CD4-positive, alpha-beta T cell treated with Interferon gamma for 1 hour (primary cell): ENCODE data around the gene SETX.

Experiments
- DNase-seq: peaks from one replicate; pipeline ENCODE4 v3.0.0-alpha.2; 2020

SETX gene

DNA sequence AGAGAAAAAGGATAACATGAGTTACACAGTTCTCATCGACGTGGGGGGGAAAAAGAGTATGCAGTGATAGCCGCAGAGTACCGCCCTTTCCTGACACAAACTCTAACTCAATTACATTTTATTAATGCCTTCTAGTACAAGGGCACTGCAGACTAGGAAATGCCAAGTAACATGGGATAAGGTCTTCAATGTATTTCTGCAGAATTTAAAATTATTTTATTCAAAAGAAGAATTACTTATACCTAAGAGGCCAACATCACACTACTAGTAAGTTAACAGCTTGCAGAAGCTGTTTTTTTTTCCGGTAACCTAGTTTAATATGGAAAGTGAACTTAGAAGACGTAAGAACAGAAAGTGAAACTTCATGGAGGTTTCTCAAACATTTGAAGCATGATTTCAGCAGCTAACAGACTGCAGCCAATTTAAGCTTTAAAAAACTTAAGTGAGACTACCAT is 3.9 kb downstream of the SETX start:
- no peak for DNase-seq

- DNase-seq: no peak
Observed at GRCh38 chr9:132348676-132349075, 6.1 kb downstream of the SETX start.

GRCh38 chr9:132346177-132346576 is 8.6 kb downstream of the SETX start:
- DNase-seq: no peak

DNA sequence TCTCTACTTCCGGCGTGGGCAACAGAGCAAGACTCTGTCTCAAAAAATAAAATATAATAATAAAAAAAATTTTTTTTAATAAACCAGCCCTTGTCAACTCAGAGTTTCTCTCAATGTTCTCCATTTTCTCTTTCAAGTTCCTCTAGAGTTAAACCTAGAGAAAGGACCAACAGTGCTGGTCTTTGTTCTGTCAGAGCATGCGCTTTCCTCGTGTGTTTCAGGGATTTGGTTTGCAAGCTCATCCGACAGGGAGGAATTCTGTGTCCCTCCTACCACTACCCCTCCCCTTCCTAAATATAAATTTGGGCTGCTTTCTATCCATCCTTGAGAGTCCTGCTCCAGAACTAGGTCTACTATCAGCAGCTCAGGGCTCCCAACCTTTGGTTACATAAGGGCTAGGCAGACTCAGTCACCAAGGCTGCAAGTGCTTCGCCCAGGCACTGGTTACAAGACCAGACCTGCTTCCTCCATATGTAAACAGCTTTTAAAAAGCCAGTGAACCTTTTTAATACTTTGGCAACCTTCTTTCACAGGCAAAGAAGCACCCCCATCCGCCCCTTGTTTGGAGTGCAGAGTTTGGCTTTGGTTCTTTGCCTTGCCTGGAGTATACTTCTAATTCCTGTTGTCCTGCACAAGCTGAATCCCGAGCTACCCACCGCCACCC is 13.5 kb downstream of the SETX start:
- no peak for DNase-seq

DNA sequence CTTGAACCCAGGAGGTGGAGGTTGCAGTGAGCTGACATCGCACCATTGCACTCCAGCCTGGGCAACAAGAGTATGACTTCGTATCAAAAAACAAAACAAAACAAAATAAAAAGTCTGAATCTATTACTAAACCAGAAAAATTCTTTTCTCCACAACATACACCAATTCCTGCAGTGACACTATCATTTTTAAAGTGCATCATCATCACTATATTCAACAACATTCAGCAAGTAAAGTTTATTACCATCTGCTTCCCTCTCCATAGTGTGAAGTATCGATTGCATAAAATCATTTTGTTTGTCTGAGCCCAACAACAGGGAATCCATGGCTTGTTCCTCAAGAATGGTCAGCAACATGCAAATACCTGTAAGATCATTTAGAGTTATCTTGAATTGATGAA is 20.4 kb downstream of the SETX start:
- DNase-seq: no peak

DNA sequence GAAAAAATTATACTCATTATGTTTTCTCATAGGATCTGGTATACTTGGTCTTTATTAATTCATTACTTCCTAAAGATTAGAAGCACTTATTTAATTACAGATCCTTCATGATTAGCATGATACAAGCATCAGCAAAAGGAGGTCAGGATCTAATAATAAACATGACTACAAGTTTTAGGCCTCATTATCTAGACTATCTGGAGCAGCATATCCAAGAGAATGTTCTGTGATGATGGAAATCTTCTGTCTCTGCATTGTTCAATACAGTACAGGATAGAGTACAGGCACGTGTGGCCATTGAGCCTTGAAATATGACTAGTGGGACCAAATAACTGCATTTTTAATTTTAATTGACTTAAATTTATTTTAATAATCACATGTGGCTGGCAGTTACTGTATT is 21.2 kb downstream of the SETX start:
- no peak for DNase-seq

GRCh38 chr9:132328580-132328979 is 26.2 kb downstream of the SETX start:
- no peak for DNase-seq

- no peak for DNase-seq
Observed at GRCh38 chr9:132327537-132327936, 27.2 kb downstream of the SETX start.

DNA sequence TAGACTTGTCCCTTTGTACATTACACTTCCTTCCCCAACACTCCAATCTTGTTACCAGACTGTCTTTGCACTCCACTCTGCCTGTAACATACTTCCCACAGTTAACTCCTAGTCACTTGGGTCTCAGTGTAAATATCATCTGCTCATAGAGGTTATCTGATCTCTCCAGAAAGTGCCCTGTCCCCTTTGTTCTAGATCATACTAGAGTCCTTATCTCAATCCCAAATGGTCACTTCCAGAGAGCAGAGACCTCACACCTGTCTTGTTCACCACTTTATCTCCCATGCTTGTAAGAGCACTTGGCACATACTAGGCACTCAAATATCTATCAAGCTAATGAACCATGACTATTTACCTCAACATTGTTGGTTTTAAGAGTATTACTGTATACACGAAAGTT is 30.4 kb downstream of the SETX start:
- no peak for DNase-seq

DNA sequence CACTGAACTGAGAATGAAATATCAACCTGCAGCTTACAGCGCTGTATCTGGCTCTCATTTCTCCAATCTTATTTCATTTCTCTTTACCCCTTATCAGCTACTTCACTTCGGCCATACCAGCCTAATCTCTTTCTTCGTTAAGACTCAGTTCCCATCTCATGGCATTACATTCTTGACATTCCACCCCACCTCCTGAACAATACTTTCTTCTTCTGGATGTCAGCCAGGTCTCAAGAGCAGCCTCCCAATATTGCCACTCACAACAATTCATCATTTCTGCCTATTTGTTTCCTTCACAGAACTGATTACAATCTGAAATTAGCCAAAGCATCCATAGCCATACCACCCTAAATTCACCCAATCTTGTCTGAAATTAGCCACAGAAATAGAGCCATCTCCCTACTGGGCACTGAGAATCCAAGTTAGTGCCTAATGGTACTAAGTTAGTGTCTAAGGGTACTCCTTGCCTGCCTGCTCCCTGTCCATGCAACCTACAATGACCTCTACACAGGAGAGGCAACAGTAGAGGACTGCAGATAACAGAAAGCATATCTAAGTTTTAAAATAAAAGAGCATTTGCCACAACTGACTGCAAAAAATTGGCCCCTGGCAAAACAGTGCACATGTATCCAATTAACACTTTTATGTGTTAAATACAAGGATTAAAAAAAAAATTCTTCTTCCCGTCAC is 35.2 kb downstream of the SETX start:
- no peak for DNase-seq

DNA sequence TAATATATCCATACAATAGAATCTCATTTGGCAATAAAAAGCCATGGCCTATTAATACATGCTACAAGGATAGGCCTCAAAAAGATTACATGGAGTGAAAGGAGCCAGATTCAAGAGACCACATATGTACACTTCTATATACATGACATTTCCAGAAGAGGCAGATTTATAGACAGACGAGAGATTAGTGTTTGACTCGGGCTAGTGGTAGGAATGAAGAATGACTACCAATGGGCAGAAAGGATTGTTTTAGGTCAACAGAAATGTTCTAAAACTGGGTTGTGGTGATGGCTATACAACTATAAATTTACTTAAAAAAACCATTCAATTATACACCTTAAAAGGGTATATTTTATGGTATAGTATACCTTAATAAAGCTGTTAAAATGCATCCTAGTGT is 41.9 kb downstream of the SETX start:
- no peak for DNase-seq

- no peak for DNase-seq
Observed at GRCh38 chr9:132312426-132312825, 42.4 kb downstream of the SETX start.

DNA sequence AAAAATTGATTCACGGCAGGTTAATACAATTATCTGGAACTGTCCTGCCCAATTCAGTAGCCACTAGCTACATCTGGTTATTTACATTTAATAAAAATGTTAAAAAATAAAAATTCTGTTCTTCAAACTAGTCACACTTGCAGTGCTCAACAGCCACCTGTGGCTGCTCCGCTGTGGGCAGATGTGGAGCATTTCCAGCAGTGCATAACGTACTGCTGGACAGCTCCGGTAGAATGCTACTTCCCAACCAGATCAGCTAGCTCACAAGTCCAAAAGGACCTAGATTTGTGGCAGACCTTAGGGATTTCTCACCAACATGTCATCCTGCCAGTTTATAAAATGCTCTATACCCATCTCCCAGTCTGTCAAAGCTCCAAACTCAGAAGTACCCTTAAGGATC is 42.8 kb downstream of the SETX start:
- DNase-seq: no peak

GRCh38 chr9:132309056-132309455 is 45.7 kb downstream of the SETX start:
- DNase-seq: no peak

- no peak for DNase-seq
Observed at GRCh38 chr9:132301521-132301920, 53.3 kb downstream of the SETX start.

DNA sequence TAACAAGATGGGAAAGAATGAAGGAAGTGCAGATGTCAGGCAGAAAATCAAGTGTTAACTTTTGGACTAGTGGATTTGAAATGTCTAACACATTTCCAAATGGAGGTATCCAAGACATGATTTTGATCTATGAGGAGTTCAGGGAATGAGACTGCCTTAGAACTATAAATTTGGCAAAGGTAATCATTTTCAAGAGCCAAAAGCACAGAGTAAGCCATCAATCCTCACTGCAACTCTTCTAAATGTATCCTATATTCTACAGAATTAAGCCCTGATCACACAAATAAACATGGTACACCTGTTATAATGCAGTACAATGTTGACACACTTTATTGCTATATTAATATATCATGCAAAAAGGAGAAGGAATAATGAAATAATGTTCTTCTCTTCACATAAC is 55.6 kb downstream of the SETX start:
- DNase-seq: no peak

GRCh38 chr9:132295181-132295580 is 59.6 kb downstream of the SETX start:
- DNase-seq: no peak

GRCh38 chr9:132293145-132293721 is 61.6 kb downstream of the SETX start:
- no peak for DNase-seq

GRCh38 chr9:132288966-132289365 is 65.8 kb downstream of the SETX start:
- DNase-seq: no peak

- no peak for DNase-seq
Observed at GRCh38 chr9:132288361-132288760, 66.4 kb downstream of the SETX start.

DNA sequence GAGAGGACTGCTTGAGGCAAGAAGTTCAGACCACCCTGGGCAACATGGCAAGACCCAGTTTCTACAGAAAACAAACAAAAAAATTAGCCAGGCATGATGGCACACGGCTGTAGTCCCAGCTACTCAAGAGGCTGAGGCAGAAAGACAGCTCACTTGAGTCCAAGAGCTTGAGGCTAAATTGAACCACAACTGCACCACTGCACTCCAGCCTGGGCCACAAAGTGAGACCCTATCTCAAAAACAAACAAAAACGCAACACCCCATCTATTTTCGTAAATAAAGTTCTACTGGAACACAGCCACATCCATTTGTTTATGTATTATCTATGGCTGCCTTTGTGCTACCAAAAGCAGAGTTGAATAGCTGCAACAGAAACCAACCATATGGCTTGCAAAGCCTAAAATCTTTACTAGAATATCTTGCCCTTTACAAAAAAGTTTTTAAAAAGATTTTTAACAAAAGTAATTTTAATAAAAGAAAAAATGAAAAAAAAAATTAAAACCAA is 67.5 kb downstream of the SETX start:
- DNase-seq: no peak

- no peak for DNase-seq
Observed at GRCh38 chr9:132283863-132284262, 70.9 kb downstream of the SETX start.

DNA sequence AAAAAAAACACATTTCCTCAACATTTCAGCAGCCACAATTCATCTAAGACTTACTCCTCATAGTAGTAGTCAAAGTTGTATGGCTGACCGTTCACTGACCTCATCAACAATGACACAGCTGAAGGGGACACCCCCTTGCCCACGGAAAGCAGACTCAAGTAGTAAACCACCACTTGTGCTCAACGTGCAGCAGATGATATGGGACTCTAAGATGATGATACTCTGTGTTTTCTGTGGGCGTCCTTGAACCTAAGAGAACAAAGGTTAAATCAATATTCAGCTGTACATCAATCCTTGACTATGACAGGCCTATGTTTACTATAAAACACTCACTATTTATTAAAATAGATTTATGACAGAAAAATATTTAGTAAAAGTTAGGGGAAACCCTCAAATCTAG is 71.6 kb downstream of the SETX start:
- no peak for DNase-seq

DNA sequence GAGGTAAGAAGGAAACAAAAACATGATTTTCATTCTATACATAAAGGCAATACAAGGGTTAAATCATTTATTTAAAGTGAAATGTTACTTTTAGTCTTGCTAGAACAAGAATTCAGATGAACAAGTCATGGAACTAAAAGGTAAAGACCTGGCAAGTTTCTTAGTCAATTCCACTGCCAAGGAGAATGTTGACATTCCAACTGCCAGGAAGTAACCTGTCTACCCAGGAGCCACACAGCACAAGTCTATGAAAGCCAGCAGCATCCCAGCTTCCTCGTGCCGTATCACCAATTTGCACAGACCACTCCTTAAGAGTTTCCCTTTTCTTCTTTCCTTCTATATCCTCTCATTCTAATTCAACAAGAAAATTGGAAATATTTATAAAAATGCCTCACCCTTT is 79.9 kb downstream of the SETX start:
- no peak for DNase-seq
